Stimulated activated naive CD8-positive, alpha-beta T cell treated with anti-CD3 and anti-CD28 coated beads, Interleukin-15, Interleukin-2, amounts not matched to agents 100 ng/mL and 50 ng/mL, for 24 hours (primary cell): ENCODE measurements around the gene ZNF212.

Experiments used
- H3K27ac Mint-ChIP-seq: one replicate; pipeline ENCODE4 v1.8.0; 2021; ENCODE audit warnings: mild to moderate bottlenecking, mixed read lengths
- H3K27me3 Mint-ChIP-seq: one replicate; pipeline ENCODE4 v1.8.0; 2021; ENCODE audit warnings: mixed read lengths
- H3K36me3 Mint-ChIP-seq: one replicate; pipeline ENCODE4 v1.8.0; 2021; ENCODE audit warnings: low read depth, mixed read lengths
- H3K4me1 Mint-ChIP-seq: one replicate; pipeline ENCODE4 v1.8.0; 2021; ENCODE audit warnings: low read depth, mixed read lengths
- H3K4me3 Mint-ChIP-seq: one replicate; pipeline ENCODE4 v1.8.0; 2021; ENCODE audit warnings: mild to moderate bottlenecking, mixed read lengths
- H3K9me3 Mint-ChIP-seq: one replicate; pipeline ENCODE4 v1.8.0; 2021; ENCODE audit warnings: mixed read lengths

ZNF212 gene

GRCh38 chr7:149239345-149240143 lies at the start of gene ZNF212:
Gene ZNF212 (plus strand): TSS chr7:149239651. CDS start chr7:149239779, 128 bp downstream.
- H3K27me3 Mint-ChIP-seq = peaks cover 8% of the 10 kb centered on the region
- H3K9me3 Mint-ChIP-seq = peaks cover 7% of the 10 kb centered on the region
- peak within 1 kb of the TSS; percentile 96 for H3K4me3 Mint-ChIP-seq
- peaks cover 18% of the 10 kb centered on the region for H3K36me3 Mint-ChIP-seq
- peaks cover 51% of the 10 kb centered on the region for H3K4me1 Mint-ChIP-seq
- H3K27ac Mint-ChIP-seq = peak within 1 kb of the TSS; percentile 95

- Mint-ChIP-seq H3K36me3 (no peaks in the 10 kb centered on the region), H3K27me3 (no peaks in the 10 kb centered on the region), H3K27ac (peak overlapping the region; percentile 57), H3K4me3 (peak overlapping the region; percentile 2), H3K4me1 (peaks cover 24% of the 10 kb centered on the region), H3K9me3 (no peaks in the 10 kb centered on the region)
These were observed 47.6 kb upstream of the ZNF212 start for GRCh38 chr7:149191851-149192250.

GRCh38 chr7:149194799-149195179 lies 44.7 kb upstream of the ZNF212 start:
- Mint-ChIP-seq H3K4me1 (peaks cover 48% of the 10 kb centered on the region), H3K9me3 (no peaks in the 10 kb centered on the region), H3K4me3 (peak overlapping the region; percentile 83)

GRCh38 chr7:149195180-149196150 lies 44.0 kb upstream of the ZNF212 start, which contains the start of gene ZNF282:
Gene ZNF282 (plus strand): TSS chr7:149195546. CDS start chr7:149195590, 44 bp downstream.
- no peaks in the 10 kb centered on the region for H3K27me3 Mint-ChIP-seq
- H3K27ac Mint-ChIP-seq = peak within 1 kb of the TSS; percentile 96
- H3K9me3 Mint-ChIP-seq = no peaks in the 10 kb centered on the region
- peaks cover 53% of the 10 kb centered on the region for H3K4me1 Mint-ChIP-seq
- H3K4me3 Mint-ChIP-seq = peak within 1 kb of the TSS; percentile 95
- peaks cover 28% of the 10 kb centered on the region for H3K36me3 Mint-ChIP-seq

More at GRCh38 chr7:149194799-149195179, 44.7 kb upstream of the ZNF212 start:
- Mint-ChIP-seq H3K27ac (no peak overlapping the region), H3K27me3 (no peaks in the 10 kb centered on the region), H3K36me3 (peaks cover 22% of the 10 kb centered on the region)

- H3K27ac Mint-ChIP-seq = peak overlapping the region; percentile 96
- H3K4me1 Mint-ChIP-seq = peaks cover 51% of the 10 kb centered on the region
- H3K9me3 Mint-ChIP-seq = no peaks in the 10 kb centered on the region
- H3K4me3 Mint-ChIP-seq = peak overlapping the region; percentile 95
- H3K27me3 Mint-ChIP-seq = no peaks in the 10 kb centered on the region
- peaks cover 35% of the 10 kb centered on the region for H3K36me3 Mint-ChIP-seq
These were observed 43.2 kb upstream of the ZNF212 start for GRCh38 chr7:149196151-149196704.

- H3K4me3 Mint-ChIP-seq = peak overlapping the region; percentile 95
- H3K27ac Mint-ChIP-seq = peak overlapping the region; percentile 96
- no peaks in the 10 kb centered on the region for H3K9me3 Mint-ChIP-seq
- peaks cover 47% of the 10 kb centered on the region for H3K4me1 Mint-ChIP-seq
- H3K36me3 Mint-ChIP-seq = peaks cover 39% of the 10 kb centered on the region
- H3K27me3 Mint-ChIP-seq = no peaks in the 10 kb centered on the region
These were observed 42.7 kb upstream of the ZNF212 start for GRCh38 chr7:149196705-149197171.

- Mint-ChIP-seq H3K36me3 (peaks cover 44% of the 10 kb centered on the region), H3K9me3 (no peaks in the 10 kb centered on the region), H3K4me3 (peak overlapping the region; percentile 95), H3K27ac (peak overlapping the region; percentile 96), H3K27me3 (no peaks in the 10 kb centered on the region), H3K4me1 (peaks cover 46% of the 10 kb centered on the region)
These were observed 41.8 kb upstream of the ZNF212 start for GRCh38 chr7:149197675-149198074.

GRCh38 chr7:149198161-149198816 lies 41.2 kb upstream of the ZNF212 start:
- peaks cover 52% of the 10 kb centered on the region for H3K4me1 Mint-ChIP-seq
- no peaks in the 10 kb centered on the region for H3K27me3 Mint-ChIP-seq
- peak overlapping the region; percentile 58 for H3K27ac Mint-ChIP-seq
- H3K36me3 Mint-ChIP-seq = peaks cover 50% of the 10 kb centered on the region
- H3K9me3 Mint-ChIP-seq = no peaks in the 10 kb centered on the region
- H3K4me3 Mint-ChIP-seq = peak overlapping the region; percentile 95

GRCh38 chr7:149199234-149199995 lies 40.0 kb upstream of the ZNF212 start:
- Mint-ChIP-seq H3K27me3 (no peaks in the 10 kb centered on the region), H3K27ac (peak overlapping the region; percentile 66), H3K36me3 (peaks cover 61% of the 10 kb centered on the region), H3K4me3 (no peak overlapping the region), H3K9me3 (no peaks in the 10 kb centered on the region), H3K4me1 (peaks cover 57% of the 10 kb centered on the region)

GRCh38 chr7:149202831-149203231 lies 36.6 kb upstream of the ZNF212 start:
- Mint-ChIP-seq H3K27me3 (no peaks in the 10 kb centered on the region), H3K27ac (peak overlapping the region; percentile 72), H3K36me3 (peaks cover 82% of the 10 kb centered on the region), H3K9me3 (no peaks in the 10 kb centered on the region), H3K4me3 (no peak overlapping the region), H3K4me1 (peaks cover 38% of the 10 kb centered on the region)

GRCh38 chr7:149205690-149206381 lies 33.6 kb upstream of the ZNF212 start:
- H3K4me1 Mint-ChIP-seq = peaks cover 35% of the 10 kb centered on the region
- peaks cover 82% of the 10 kb centered on the region for H3K36me3 Mint-ChIP-seq
- H3K27ac Mint-ChIP-seq = no peak overlapping the region
- H3K4me3 Mint-ChIP-seq = no peak overlapping the region
- no peaks in the 10 kb centered on the region for H3K27me3 Mint-ChIP-seq
- H3K9me3 Mint-ChIP-seq = no peaks in the 10 kb centered on the region

- H3K27me3 Mint-ChIP-seq = no peaks in the 10 kb centered on the region
- peaks cover 85% of the 10 kb centered on the region for H3K36me3 Mint-ChIP-seq
- H3K9me3 Mint-ChIP-seq = no peaks in the 10 kb centered on the region
- peak overlapping the region; percentile 36 for H3K27ac Mint-ChIP-seq
- peaks cover 30% of the 10 kb centered on the region for H3K4me1 Mint-ChIP-seq
- no peak overlapping the region for H3K4me3 Mint-ChIP-seq
These were observed 32.0 kb upstream of the ZNF212 start for GRCh38 chr7:149207324-149208035.
